T47D (cell line): ENCODE data around the gene DNAJC1.
A peak's percentile ranks its signal among the peaks of the same experiment; 100 is the strongest.

Experiments used
- DNase-seq, 2 experiments: peaks; one replicate each; pipeline versions ENCODE4 v3.0.0 to v3.0.0-alpha.2; 2011 to 2012; ENCODE audit warnings: low read depth in 1 of 2, low spot score in 1 of 2
- JUND ChIP-seq: IDR thresholded peaks from 2 replicates; pipeline ENCODE4 v1.6.1; 2012; ENCODE audit warnings: low read depth
- in situ Hi-C: cut with HindIII; loops from 2 replicates; pipeline ENCODE4 v1.10.0; 2016; ENCODE audit warnings: low sequenced_read_pairs, low pct_unique_long_range_greater_than_20kb

The DNAJC1 gene

DNA sequence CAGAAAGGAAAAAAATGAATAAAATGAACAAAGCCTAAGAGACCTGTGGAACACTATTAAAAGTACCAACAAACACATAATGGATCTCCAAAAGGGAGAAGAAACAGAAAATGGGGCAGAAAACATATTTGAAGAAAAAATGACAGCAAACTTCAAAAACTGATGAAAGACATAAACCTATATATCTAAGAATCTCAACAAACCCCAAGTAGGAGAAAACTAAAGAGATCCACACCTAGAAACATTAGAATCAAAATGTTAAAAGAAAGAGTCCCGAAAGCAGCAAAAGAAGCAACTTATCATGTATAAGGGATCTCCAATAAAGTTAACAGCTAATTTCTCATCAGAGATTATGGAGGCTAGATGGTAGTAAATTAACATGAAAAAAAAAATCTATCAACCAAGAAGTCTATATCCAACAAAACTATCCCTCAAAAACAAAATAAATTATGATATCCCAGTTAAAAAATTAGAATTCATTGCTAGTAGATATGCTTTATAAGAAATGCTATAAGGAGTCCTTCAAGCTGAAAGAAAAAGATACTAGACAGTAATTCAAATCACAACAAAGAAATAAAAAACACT lies 68.0 kb downstream of the DNAJC1 start:
- no peak for TF ChIP-seq JUND
- DNase-seq, result no peak
- in situ Hi-C loops, result no loop called here

DNA sequence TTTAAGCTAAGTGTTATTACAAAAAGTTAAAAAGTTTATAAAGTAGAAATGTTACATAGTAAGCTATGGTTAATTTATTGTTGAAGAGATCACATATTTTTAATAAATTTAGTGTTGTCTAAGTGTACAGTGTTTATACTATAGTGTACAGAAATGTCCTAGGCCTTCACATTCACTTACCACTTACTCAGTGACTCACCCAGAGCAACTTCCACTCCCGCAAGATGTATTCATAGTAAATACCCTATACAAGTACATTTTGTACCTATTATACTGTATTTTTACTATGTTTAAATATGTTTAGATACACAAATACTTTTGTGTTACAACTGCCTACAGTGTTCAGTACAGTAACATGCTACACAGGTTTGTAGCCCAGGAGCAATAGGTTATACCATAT lies 69.2 kb downstream of the DNAJC1 start:
- in situ Hi-C loops, result no loop called here
- TF ChIP-seq JUND, result no peak
- no peak for DNase-seq

DNA sequence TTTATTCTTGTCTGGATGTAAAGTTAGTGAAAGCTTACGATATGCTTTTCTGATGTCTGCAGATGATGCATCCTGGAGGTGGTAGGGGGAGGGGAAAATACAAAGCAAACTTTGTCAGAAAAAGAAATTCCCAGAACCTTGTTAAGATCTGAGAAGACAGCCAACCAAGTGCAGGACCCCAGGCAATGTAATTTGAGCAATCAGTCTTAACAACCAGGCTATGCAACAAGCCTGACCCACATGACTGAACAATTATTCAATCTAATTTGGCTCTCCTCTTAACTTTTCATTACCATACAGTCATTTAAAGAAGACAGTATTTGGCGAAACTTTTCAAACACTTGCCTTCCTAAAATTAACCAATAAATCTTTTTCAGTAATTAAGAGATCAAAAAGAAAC lies 74.5 kb downstream of the DNAJC1 start:
- in situ Hi-C loops, result no loop called here
- TF ChIP-seq JUND, result no peak
- no peak for DNase-seq

DNA sequence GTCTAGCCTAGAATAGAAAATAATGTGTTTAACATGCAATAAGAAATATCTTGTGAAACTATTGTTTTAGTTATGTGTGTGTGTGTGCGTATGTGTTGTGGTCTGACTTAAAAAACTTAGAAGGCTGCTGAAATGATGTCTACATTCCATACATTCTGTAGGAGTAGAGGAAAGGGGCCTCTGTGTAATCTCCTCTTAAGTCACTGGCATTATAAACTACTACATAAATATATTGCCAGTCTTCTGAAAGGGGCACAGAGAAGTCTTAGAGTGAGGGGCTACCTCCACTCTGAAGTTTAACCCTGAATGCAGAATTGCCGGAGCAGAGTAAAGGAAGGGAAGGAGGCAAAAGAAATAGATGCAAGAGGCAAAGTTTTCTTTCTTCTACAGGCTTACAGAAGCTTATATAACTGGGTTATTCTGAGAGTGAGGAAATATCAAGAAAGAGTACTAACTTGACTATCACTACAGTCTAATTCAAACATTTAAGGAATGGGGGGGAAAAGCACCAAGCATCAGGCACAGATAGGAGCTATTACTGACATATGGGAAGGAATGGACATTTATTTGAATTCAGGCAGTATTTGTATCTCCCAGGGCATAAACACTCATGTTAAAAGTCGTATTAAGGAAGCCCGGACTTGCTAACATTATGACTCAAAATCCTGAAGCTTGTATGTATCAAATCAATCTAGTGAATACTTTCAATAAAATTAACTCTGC lies 75.7 kb downstream of the DNAJC1 start:
- no peak for TF ChIP-seq JUND
- DNase-seq, result no peak
- in situ Hi-C loops, result no loop called here

DNA sequence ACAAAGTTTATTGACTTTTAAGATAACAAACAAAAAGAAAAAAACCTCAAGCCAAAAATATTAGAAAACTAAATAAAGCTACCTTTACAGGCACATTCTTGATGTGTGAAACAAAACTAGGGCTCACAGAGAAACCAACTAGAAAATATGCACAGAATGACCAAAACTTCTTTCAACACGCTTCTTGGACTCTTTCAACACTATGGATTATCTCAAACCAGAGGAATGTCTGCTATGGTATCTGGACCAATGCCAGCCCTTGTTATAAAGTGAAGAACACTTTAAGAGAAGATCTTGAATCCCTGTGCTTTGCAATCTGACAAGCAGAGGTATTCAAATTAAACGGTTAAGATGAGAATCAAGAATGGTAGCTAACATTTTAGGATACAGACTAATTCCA lies 76.6 kb downstream of the DNAJC1 start:
- in situ Hi-C loops, result no loop called here
- no peak for TF ChIP-seq JUND

DNA sequence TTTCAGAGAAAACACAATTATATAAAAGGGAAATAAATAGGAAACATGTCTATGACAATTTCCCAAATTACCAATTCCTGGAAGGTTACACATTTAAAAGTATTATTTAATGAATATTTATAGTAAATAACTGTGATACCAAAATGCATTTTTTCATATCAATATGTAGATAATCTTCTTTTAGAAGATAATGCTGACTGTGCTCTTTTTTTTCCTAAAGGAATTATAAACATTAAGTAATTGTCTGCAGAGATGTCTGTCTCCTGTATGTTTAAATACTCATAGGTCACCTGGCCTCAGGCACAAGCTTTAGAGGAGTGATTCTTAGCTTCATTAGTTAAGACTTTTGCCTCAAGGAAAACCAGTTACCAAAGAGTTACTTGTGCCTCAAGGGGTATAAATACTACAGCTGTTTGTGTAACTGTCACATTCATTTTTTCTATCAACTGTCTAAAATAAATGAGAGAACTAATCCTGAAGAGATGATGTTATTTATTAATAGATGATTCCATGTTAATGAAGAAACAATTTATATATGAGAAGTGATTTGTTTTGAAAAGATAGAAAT lies 77.1 kb downstream of the DNAJC1 start:
- no peak for TF ChIP-seq JUND
- in situ Hi-C loops, result no loop called here
- peak in 1 of 2 experiments; percentile 24 for DNase-seq

More for the DNA sequence above, 76.6 kb downstream of the DNAJC1 start:
- peak in 1 of 2 experiments; percentile 68 for DNase-seq

DNA sequence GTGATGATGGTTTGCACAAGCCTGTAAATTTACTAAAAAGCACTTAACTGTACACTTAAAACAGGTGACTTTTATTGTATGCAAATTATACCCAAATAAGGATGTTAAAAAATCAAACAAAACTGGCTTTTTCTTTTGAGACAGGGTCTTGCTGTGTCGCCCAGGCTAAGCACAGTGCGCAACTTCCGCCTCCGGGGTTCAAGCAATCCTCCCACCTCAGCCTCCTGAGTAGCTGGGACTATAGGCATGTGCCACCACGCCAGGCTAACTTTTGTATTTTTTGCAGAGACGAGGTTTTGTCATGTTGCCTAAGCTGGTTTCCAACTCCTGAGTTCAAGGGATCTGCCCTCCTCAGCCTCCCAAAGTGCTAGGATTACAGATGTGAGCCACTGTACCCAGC lies 77.7 kb downstream of the DNAJC1 start:
- no peak for TF ChIP-seq JUND
- in situ Hi-C loops, result no loop called here
- no peak for DNase-seq

- no peak for TF ChIP-seq JUND
- DNase-seq, result no peak
- in situ Hi-C loops, result no loop called here
These were observed 79.0 kb downstream of the DNAJC1 start for GRCh38 chr10:21924511-21924910.

DNA sequence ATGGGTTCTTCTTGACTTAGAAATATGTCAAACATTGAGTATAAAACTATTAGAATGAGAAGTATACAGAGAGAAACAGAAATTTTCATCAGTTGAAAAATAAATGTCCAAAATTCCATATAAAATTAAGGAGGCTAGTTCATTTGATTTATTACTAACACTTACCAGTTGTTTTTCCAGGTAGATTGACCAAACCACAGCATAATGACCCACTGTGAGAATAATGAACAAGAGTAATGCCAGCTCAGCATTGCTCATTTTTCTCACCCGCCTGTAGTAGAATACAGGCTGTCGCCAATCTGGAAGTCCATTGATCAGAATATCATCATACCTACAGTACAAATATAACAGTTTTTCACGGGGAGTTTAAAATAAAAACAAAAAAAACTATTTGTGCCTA lies 82.9 kb downstream of the DNAJC1 start:
- in situ Hi-C loops, result no loop called here
- no peak for TF ChIP-seq JUND
- no peak for DNase-seq

- no peak for TF ChIP-seq JUND
- no peak for DNase-seq
- in situ Hi-C loops, result no loop called here
These were observed 83.6 kb downstream of the DNAJC1 start for GRCh38 chr10:21919906-21920305.

- no peak for DNase-seq
- in situ Hi-C loops, result no loop called here
These were observed 84.4 kb downstream of the DNAJC1 start for GRCh38 chr10:21919117-21919516.

GRCh38 chr10:21912625-21913024 lies 90.9 kb downstream of the DNAJC1 start:
- no peak for TF ChIP-seq JUND
- no peak for DNase-seq
- in situ Hi-C loops, result no loop called here

More at GRCh38 chr10:21919117-21919516, 84.4 kb downstream of the DNAJC1 start:
- TF ChIP-seq JUND, result no peak

- no peak for DNase-seq
- in situ Hi-C loops, result no loop called here
- TF ChIP-seq JUND, result no peak
These were observed 92.7 kb downstream of the DNAJC1 start for GRCh38 chr10:21910798-21911197.
